HepG2 (cell line): ENCODE measurements around the gene FAM3B. TPM values are rescaled to one million over a fixed set of nuclear protein-coding genes. Genes with fewer than 3 reads are reported as not detected.

Experiments
- ATAC-seq: fragments of 200-7000 bp; cut with Tn5 transposase; 3 replicates; pipeline ENCODE4 v1.9.1; 2020; ENCODE audit warnings: mild to moderate bottlenecking, moderate library complexity
- BruUV-seq: library from RNA; stranded (reverse); fragments of 400-500 nt; replicated peaks from 2 replicates; lab custom pipeline; 2021; lab: Mats Ljungman, UMichigan
- CTCF ChIA-PET: fragments of 300-600 bp; formaldehyde crosslinking; extraction: SDS; loops from one replicate; lab custom pipeline; 2021; ENCODE audit warnings: low total read pairs, inconsistent platforms, low intra/inter-chr PET ratio; lab: Yijun Ruan, JAX
- POLR2A ChIA-PET: fragments of 350-600 bp; sonication (Branson Sonifier 250); formaldehyde crosslinking; loops from one replicate; lab custom pipeline; 2020; ENCODE audit warnings: antibody characterized with exemption, inconsistent platforms; lab: Yijun Ruan, JAX
- DNase-seq: peaks from one replicate; pipeline ENCODE4 v3.0.0-alpha.2; 2015; ENCODE audit warnings: low spot score
- FAIRE-seq: peaks from 3 replicates; lab custom pipeline; 2011; peaks lifted over from hg19 to GRCh38; lab: Jason Lieb, UNC
- H2AFZ ChIP-seq: one replicate; pipeline ENCODE4 v1.6.1; 2011; ENCODE audit warnings: low read length, inconsistent platforms
- H3K27ac ChIP-seq: fragments of 300-600 bp; 3 replicates; pipeline ENCODE4 v1.8.0; 2011; ENCODE audit warnings: mixed run types, mild to moderate bottlenecking, mixed read lengths, low read length, inconsistent platforms; ENCODE audit not compliant: insufficient read depth; ENCODE audit errors: extremely low read length
- H3K27me3 ChIP-seq, 2 experiments: fragments of 200-600 bp in 1 of 2; 2 replicates in 1 of 2; 3 replicates in 1 of 2; pipeline versions ENCODE4 v1.6.0 to v1.8.0; 2011; ENCODE audit warnings: low read length in 2 of 2, mild to moderate bottlenecking in 2 of 2, moderate library complexity in 2 of 2, inconsistent platforms in 1 of 2; ENCODE audit not compliant: insufficient read depth in 2 of 2, control insufficient read depth in 1 of 2
- H3K36me3 ChIP-seq, 2 experiments: fragments of 200-600 bp in 1 of 2; replicated peaks in 1 of 2; 2 replicates in 1 of 2; 3 replicates in 1 of 2; pipeline versions ENCODE4 v1.5.1 to v1.8.0; 2011; ENCODE audit warnings: low read length in 2 of 2, inconsistent platforms in 1 of 2; ENCODE audit not compliant: insufficient read depth in 2 of 2, control insufficient read depth in 1 of 2
- H3K4me1 ChIP-seq: 2 replicates; pipeline ENCODE4 v1.5.1; 2012; ENCODE audit warnings: low read length, inconsistent platforms; ENCODE audit not compliant: insufficient read depth
- H3K4me2 ChIP-seq: 2 replicates; pipeline ENCODE4 v1.6.0; 2011; ENCODE audit warnings: low read depth, low read length, inconsistent platforms
- H3K4me3 ChIP-seq, 3 experiments: fragments of 200-600 bp in 1 of 3; sonication (generic), shearing (Covaris generic) in 1 of 3; replicated peaks in 1 of 3; 2 replicates each; pipeline ENCODE4 v1.5.1; 2011 to 2016; ENCODE audit warnings: low read length in 3 of 3, inconsistent platforms in 2 of 3, low read depth in 2 of 3, mild to moderate bottlenecking in 2 of 3, control low read depth in 1 of 3, mixed read lengths in 1 of 3; ENCODE audit not compliant: insufficient read depth in 1 of 3
- H3K79me2 ChIP-seq: one replicate; pipeline ENCODE4 v1.6.1; 2011; ENCODE audit warnings: low read length, inconsistent platforms; ENCODE audit not compliant: insufficient read depth
- H3K9ac ChIP-seq: 2 replicates; pipeline ENCODE4 v1.6.0; 2011; ENCODE audit warnings: mild to moderate bottlenecking, low read depth, low read length, inconsistent platforms; ENCODE audit not compliant: insufficient read depth
- H3K9me3 ChIP-seq: 2 replicates; pipeline ENCODE4 v1.5.1; 2012; ENCODE audit warnings: mild to moderate bottlenecking, low read length
- H4K20me1 ChIP-seq: 2 replicates; pipeline ENCODE4 v1.6.0; 2011; ENCODE audit warnings: inconsistent platforms, mild to moderate bottlenecking, low read length, moderate library complexity; ENCODE audit not compliant: insufficient read depth
- CREB1 ChIP-seq, 2 experiments: fragments of 450-650 bp in 1 of 2; IDR thresholded peaks; 2 replicates each; pipeline ENCODE4 v1.6.1; 2016 to 2017; ENCODE audit warnings: control low read depth in 1 of 2, mild to moderate bottlenecking in 1 of 2, missing compliant biosample characterization in 1 of 2, missing genetic modification characterization in 1 of 2
- MXI1 ChIP-seq: IDR thresholded peaks from 3 replicates; pipeline ENCODE4 v1.6.1; 2012; ENCODE audit warnings: low read depth, low read length, inconsistent platforms, borderline replicate concordance
- RXRB ChIP-seq: IDR thresholded peaks from 2 replicates; pipeline ENCODE4 v1.6.1; 2016; ENCODE audit warnings: borderline replicate concordance, missing genetic modification reagents, missing compliant biosample characterization
- ZBTB42 ChIP-seq: sonication (generic); formaldehyde crosslinking; IDR thresholded peaks from 2 replicates; pipeline ENCODE4 v1.5.0; 2020; ENCODE audit warnings: mild to moderate bottlenecking, missing genetic modification reagents
- ZEB1 ChIP-seq: IDR thresholded peaks from 2 replicates; pipeline ENCODE4 v1.6.1; 2012; ENCODE audit warnings: mild to moderate bottlenecking, low read depth, inconsistent platforms; ENCODE audit not compliant: insufficient replicate concordance
- ZFAT ChIP-seq: sonication (generic); formaldehyde crosslinking; conservative IDR thresholded peaks from 2 replicates; pipeline ENCODE4 v1.8.1; 2023; ENCODE audit warnings: missing genetic modification reagents, inconsistent platforms
- ZFYVE20 ChIP-seq: sonication (generic); formaldehyde crosslinking; IDR thresholded peaks from 2 replicates; pipeline ENCODE4 v1.8.0; 2023; ENCODE audit warnings: low read depth, mild to moderate bottlenecking, moderate library complexity, missing genetic modification reagents, borderline replicate concordance
- ZNF160 ChIP-seq: sonication (generic); formaldehyde crosslinking; IDR thresholded peaks from 2 replicates; pipeline ENCODE4 v1.8.0; 2022; ENCODE audit warnings: mild to moderate bottlenecking, inconsistent platforms, missing genetic modification reagents
- ZNF205 ChIP-seq: IDR thresholded peaks from 2 replicates; pipeline ENCODE4 v1.6.1; 2018; ENCODE audit warnings: missing biosample characterization, missing genetic modification reagents
- ZNF766 ChIP-seq: sonication (generic); formaldehyde crosslinking; IDR thresholded peaks from 2 replicates; pipeline ENCODE4 v1.5.0; 2020; ENCODE audit warnings: missing genetic modification reagents, borderline replicate concordance
- ZSCAN21 ChIP-seq: sonication (generic); formaldehyde crosslinking; IDR thresholded peaks from 2 replicates; pipeline ENCODE4 v1.8.0; 2022; ENCODE audit warnings: mild to moderate bottlenecking, missing genetic modification reagents, moderate library complexity, borderline replicate concordance
- whole genome bisulfite sequencing: methylation state at CpG from one replicate; pipeline ENCODE4 v1.1.6; 2017; ENCODE audit warnings: low lambda C conversion rate; 5-methylcytosine and 5-hydroxymethylcytosine counted together
- in situ Hi-C: cut with HindIII; loops from 2 replicates; pipeline ENCODE4 v1.10.0; 2017; ENCODE audit warnings: low pct_unique_long_range_greater_than_20kb; ENCODE audit not compliant: extremely low pct_ligation_motif_present
- intact Hi-C: fragments of 100-400 bp; cut with micrococcal nuclease; formaldehyde crosslinking; loops from one replicate; pipeline ENCODE4 v1.10.0; 2022; ENCODE audit not compliant: unreplicated experiment
- polyA plus RNA-seq, 8 experiments: library from polyadenylated mRNA; depleted of rRNA in 3 of 8; stranded (reverse) in 7 of 8; unstranded in 1 of 8; fragments of >200 nt; fragmentation: Illumina TruSeq in 4 of 8; extraction: Trizol in 4 of 8; gene quantifications; 2 replicates each; pipeline versions ENCODE4 v1.2.1 to v1.2.3, GENCODE V29; 2011 to 2016; ENCODE audit warnings: low read depth in 4 of 8, missing spikeins in 1 of 8, mixed read lengths in 1 of 8; ENCODE audit not compliant: insufficient read depth in 1 of 8
- total RNA-seq, 5 experiments: library from RNA; depleted of rRNA; stranded (reverse); fragments of >200 nt; fragmentation: Illumina TruSeq; extraction: Trizol; gene quantifications; 2 replicates each; pipeline ENCODE4 v1.2.3, GENCODE V29; 2016; ENCODE audit warnings: low read depth in 1 of 5
- TF ChIP-seq, protein P1 (sequence below): sonication (generic); formaldehyde crosslinking; IDR thresholded peaks from 2 replicates; pipeline ENCODE4 v1.8.1; 2023; ENCODE audit warnings: mild to moderate bottlenecking, missing genetic modification reagents
- TF ChIP-seq, protein P2 (sequence below): IDR thresholded peaks from 2 replicates; pipeline ENCODE4 v1.6.1; 2012; ENCODE audit warnings: low read length, improper control_type of control experiment
- TF ChIP-seq, protein P3 (sequence below): sonication (generic); formaldehyde crosslinking; IDR thresholded peaks from 2 replicates; pipeline ENCODE4 v1.4.0; 2020; ENCODE audit warnings: mild to moderate bottlenecking, low read depth, missing genetic modification reagents
- TF ChIP-seq, protein P4 (sequence below): sonication (generic); formaldehyde crosslinking; IDR thresholded peaks from 2 replicates; pipeline ENCODE4 v1.8.0; 2022; ENCODE audit warnings: mild to moderate bottlenecking, missing genetic modification reagents; ENCODE audit not compliant: insufficient replicate concordance

FAM3B gene
- total and polyA plus RNA-seq, 2 of the 13 experiments (the other 11 are each of a cell fraction or from before 2014, with no cell fraction given): 46.5 to 62.0 TPM

DNA sequence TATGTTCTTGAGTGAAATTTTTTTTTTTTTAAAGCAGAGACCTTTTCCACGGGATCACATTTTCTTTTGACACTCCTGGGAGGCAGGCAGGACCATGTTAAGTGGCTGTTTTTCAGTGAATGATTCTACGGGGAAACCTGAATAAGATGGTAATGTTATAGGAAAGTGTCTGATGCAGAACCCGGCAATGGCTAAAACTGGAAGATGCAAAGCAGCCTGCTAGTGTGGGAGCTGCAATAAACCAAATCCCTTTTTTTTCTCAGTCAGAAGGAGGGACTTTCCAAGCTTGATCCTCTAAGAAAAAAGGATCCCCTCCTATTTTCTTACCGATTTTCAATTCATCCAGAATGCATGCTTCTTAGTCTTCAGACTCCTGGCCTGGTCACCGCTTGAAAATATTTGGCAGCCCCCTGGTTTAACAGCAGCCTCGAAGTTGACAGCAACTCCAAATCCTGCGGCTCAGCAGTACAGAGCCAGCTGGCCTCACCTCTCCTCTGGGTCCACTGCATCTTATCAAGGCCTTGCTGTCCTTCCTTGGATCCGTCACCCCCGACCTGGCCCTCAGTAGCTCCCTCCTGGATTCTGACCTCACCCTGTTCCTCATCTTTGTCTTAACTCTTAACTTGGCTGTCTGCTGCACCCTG, 50.8 kb downstream of the FAM3B start:
- POLR2A ChIA-PET: interaction anchor here (1.2 to 2.1 kb wide), 6 partner anchors 9 to 84 kb away, joined by 3 to 31 read pairs (median 4); no protein-coding TSS in a partner anchor
- H4K20me1 ChIP-seq: no peaks in the 10 kb centered on the region
- H3K36me3 ChIP-seq: no peaks in the 10 kb centered on the region
- H3K27ac ChIP-seq: peak overlapping the region; percentile 83
- no peaks in the 10 kb centered on the region for H3K9me3 ChIP-seq
- H3K9ac ChIP-seq: peak overlapping the region; percentile 75; the same call in 1 of the 2 replicates
- intact Hi-C loops: loop anchor here (5.0 kb wide), 1 partner anchor 50 kb away; no protein-coding TSS in a partner anchor
- FAIRE-seq (no peak), DNase-seq (no peak), ATAC-seq (no peak)
- 52% methylated on average over 9 of the region's 9 CpGs for WGBS
- in situ Hi-C loops: no loop called here
- H2AFZ ChIP-seq: no peak overlapping the region
- peak overlapping the region in 2 of 3 experiments; percentile 42 to 56; a peak in 3 of 6 replicates for H3K4me3 ChIP-seq
- CTCF ChIA-PET: no interaction called here
- no peaks in the 10 kb centered on the region; a peak in 1 of 5 replicates for H3K27me3 ChIP-seq
- H3K4me1 ChIP-seq: peaks cover 63% of the 10 kb centered on the region
- no TSS peak for BruUV-seq
- H3K4me2 ChIP-seq: peak overlapping the region; percentile 98
- peaks cover 20% of the 10 kb centered on the region for H3K79me2 ChIP-seq
- TF ChIP-seq, protein P1, sequence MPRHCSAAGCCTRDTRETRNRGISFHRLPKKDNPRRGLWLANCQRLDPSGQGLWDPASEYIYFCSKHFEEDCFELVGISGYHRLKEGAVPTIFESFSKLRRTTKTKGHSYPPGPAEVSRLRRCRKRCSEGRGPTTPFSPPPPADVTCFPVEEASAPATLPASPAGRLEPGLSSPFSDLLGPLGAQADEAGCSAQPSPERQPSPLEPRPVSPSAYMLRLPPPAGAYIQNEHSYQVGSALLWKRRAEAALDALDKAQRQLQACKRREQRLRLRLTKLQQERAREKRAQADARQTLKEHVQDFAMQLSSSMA (CRISPR knock-in tag): no peak
- TF ChIP-seq ZFYVE20 (no peak), ZBTB42 (no peak), CREB1 (IDR thresholded peaks at IDR 0.05) (no peak), CREB1 (CRISPR knock-in tag; IDR thresholded peaks at IDR 0.05) (no peak), ZNF766 (no peak), RXRB (CRISPR knock-in tag) (no peak), MXI1 (no peak), ZNF160 (CRISPR knock-in tag) (no peak), ZSCAN21 (CRISPR knock-in tag) (no peak), ZEB1 (no peak), ZNF205 (CRISPR knock-in tag) (no peak), ZFAT (CRISPR knock-in tag) (no peak)
- TF ChIP-seq, protein P2, sequence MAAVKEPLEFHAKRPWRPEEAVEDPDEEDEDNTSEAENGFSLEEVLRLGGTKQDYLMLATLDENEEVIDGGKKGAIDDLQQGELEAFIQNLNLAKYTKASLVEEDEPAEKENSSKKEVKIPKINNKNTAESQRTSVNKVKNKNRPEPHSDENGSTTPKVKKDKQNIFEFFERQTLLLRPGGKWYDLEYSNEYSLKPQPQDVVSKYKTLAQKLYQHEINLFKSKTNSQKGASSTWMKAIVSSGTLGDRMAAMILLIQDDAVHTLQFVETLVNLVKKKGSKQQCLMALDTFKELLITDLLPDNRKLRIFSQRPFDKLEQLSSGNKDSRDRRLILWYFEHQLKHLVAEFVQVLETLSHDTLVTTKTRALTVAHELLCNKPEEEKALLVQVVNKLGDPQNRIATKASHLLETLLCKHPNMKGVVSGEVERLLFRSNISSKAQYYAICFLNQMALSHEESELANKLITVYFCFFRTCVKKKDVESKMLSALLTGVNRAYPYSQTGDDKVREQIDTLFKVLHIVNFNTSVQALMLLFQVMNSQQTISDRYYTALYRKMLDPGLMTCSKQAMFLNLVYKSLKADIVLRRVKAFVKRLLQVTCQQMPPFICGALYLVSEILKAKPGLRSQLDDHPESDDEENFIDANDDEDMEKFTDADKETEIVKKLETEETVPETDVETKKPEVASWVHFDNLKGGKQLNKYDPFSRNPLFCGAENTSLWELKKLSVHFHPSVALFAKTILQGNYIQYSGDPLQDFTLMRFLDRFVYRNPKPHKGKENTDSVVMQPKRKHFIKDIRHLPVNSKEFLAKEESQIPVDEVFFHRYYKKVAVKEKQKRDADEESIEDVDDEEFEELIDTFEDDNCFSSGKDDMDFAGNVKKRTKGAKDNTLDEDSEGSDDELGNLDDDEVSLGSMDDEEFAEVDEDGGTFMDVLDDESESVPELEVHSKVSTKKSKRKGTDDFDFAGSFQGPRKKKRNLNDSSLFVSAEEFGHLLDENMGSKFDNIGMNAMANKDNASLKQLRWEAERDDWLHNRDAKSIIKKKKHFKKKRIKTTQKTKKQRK: no peak
- TF ChIP-seq, protein P3, sequence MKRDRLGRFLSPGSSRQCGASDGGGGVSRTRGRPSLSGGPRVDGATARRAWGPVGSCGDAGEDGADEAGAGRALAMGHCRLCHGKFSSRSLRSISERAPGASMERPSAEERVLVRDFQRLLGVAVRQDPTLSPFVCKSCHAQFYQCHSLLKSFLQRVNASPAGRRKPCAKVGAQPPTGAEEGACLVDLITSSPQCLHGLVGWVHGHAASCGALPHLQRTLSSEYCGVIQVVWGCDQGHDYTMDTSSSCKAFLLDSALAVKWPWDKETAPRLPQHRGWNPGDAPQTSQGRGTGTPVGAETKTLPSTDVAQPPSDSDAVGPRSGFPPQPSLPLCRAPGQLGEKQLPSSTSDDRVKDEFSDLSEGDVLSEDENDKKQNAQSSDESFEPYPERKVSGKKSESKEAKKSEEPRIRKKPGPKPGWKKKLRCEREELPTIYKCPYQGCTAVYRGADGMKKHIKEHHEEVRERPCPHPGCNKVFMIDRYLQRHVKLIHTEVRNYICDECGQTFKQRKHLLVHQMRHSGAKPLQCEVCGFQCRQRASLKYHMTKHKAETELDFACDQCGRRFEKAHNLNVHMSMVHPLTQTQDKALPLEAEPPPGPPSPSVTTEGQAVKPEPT (CRISPR knock-in tag): no peak
- TF ChIP-seq, protein P4, sequence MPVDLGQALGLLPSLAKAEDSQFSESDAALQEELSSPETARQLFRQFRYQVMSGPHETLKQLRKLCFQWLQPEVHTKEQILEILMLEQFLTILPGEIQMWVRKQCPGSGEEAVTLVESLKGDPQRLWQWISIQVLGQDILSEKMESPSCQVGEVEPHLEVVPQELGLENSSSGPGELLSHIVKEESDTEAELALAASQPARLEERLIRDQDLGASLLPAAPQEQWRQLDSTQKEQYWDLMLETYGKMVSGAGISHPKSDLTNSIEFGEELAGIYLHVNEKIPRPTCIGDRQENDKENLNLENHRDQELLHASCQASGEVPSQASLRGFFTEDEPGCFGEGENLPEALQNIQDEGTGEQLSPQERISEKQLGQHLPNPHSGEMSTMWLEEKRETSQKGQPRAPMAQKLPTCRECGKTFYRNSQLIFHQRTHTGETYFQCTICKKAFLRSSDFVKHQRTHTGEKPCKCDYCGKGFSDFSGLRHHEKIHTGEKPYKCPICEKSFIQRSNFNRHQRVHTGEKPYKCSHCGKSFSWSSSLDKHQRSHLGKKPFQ: no peak
